ENCODE measurements around the gene ERBIN.
"Not testable (repeated sequence)": the region's sequence is repeated elsewhere in the genome, so short reads cannot be mapped to it uniquely, and the experiment has no call there.

The ERBIN gene

DNA sequence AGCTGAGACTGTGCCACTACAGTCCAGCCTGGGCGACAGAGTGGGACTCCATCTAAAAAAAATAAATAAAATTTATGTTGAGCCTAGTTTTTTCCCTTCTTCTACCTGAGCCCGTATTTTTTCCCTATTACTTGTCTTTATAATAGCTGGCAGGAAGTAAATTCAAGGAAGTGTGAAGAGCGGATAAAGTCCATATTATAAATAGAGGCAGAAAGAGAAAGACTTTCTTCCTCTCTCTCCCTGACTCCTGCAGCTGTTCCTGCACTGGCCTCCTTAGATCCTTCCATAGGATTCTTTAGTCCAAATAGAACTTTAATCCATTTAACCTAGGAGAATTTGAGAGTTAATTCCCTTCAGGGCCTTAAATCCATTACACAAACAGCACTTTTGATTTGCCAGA is 10.3 kb upstream of the ERBIN start:
- no peak for DNase-seq (ENCODE audit: low spot score)

DNA sequence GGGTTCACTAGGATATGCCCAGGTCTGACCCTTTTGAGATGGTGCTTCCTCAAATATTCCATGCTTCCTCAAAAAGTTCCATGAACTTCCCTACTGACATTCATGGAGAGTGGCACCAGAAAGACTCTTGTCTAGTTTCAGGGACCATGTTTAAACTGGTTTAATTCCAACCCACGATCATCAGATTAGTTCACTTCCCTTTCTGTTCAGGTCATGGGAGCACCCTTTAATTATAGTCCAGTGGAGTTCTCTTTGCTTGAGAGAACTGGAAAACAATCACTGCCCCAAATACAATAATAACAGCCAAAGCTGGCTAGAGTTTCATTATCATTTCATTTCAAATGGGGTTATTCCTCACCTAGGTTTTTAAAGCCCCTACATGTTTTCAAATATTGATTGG is 9.7 kb upstream of the ERBIN start:
- DNase-seq (ENCODE audit: low spot score), result no peak

DNA sequence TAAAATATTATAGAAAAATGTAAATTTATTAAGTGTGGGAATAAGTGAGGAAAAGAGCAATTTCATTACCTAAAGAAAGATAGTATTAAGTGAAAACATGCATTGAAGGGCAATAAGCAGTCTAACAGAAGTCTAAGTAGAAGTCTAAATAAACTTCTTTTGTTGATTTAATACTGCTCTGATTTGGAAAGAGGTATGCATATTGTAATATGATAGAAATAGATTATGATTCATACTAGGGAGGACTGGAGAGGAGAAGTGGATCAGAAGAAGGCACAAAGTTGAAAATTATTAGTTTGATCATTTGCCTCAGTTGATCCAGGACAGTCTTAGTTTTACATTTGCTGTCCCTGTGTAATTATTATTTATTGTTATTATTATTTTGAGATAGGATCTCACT is 6.6 kb upstream of the ERBIN start:
- DNase-seq (ENCODE audit: low spot score), result peak; percentile 33

DNA sequence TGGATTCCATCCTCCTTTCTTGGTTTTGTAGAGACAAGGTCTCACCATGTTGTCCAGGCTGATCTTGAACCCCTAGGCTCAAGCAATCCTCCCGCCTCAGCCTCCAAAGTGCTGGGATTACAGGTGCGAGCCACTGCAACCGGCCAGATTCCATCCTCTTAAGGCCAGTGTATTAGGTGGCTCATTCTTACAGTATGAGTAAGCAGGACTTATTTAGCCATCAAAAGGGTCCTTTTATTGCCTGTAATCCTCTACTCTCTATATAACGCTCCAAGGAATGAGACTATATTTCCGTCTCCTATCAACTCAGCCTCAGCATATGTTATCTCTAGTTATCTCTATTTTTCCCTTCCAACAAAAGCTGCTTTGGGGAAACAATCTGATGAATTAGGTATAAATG is 3.0 kb upstream of the ERBIN start:
- no peak for DNase-seq (ENCODE audit: low spot score)

DNA sequence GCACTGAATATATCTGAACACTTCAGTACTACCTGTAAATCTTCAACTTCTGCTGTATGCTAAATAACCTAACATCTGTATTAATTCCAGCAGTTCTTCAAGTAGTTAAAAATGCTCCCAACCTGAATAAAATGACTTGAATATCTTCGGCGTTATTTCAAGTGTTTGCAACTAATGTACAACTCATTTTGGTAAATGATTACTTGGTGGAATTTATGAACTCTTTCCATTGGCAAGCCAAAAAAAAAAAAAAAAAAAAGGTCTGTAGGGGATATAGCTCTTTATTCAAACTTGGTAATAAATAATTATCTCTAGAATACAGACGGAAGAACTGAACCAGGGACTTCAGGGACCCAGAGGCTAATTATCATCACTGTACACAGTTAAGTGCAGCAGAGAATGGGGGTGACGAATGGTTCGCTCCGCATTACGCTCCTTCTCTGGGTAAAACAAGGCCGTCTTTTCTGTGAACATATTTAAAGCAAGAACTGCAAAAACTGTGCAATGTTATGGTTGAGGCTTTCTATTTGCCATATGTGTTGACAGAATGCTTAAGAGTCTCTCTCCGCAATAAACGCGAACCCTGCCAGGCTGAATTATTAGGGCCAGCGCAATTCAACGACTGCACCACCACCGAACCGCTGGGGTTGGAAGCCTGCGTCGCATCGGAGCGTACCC is 1.9 kb upstream of the ERBIN start:
- no peak for DNase-seq (ENCODE audit: low spot score)

DNA sequence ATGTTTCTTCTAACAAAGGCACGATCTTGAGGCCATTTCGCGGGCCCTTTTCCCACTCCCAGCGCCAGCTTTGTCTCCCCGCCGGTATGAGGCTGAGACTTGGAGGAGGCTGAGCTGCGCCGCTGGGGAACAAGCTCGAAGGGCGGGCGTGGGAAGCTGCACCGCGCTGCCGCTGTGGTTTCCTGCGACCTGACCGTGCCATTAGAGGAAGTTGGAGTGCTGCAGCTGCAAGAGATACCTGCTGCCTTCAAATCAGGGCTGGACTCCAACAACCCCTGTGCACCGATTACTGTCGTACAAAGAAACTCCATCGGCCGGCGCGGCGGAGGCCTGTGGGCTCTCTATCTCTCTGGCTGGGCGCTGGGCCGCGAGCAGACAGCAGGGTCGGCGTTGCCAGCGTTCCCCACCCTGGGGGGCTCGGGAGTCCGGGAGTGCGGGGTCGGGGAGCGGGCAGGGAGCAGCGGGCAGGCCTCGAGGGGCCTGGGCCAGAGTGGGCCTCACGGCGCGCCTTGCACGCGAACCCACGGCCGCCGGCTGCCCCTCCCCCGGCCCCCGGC is 1.3 kb upstream of the ERBIN start:
- DNase-seq (ENCODE audit: low spot score), result peak; percentile 65

DNA sequence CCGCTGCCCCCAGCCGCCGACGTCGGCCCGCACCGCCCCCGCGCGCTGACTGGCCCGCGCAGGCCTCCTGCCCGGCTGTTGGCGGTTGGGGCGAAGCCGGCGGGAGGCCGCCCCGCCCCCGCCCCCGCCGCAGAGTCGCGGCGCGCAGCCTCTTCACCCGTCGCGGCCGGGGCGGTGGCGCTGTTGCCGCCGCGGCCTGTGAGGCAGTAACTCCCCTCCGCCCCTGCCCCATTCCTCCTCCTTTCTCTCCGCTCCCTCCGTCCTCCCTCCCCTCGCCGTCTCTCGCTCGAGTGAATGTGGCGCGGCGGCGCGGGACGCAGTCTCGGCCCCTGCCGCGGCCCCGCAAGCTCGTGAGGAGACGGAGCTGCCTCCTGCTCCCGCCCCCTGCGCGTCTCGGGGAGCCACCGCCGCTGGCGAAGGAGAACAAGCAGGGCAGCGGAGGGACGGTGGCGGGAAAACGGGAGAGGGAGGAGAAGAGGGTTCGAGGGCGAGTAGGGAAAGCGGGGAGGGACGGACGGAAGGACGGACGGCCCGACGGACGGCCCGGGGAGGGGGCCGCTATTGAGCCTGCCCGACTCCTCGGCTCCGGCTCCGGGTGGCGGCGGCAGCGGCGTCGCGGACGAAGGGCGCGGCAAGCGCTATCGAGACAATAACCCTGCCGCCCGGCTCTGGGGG is 637 bp upstream of the ERBIN start:
- DNase-seq (ENCODE audit: low spot score), result peak; percentile 95

DNA sequence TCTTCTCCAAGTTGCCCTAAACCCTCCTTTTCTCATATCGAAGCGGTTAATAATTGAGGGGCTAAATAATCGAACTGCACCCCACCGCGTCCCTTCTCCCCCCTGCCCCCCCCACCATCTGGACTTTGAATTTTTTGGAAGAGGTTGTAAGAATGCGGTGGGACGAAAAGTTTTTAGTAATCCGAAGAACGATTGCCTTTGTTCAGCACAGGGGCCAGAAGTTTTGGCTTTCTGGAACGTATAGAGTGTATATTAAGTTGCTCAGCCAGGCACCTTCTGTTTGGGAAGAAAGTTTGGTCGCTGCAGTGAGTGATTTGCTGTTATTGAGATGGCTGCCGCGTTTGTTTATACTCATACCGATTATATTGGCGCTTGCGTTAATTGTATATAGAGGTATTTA is 518 bp downstream of the ERBIN start:
- DNase-seq (ENCODE audit: low spot score), result peak; percentile 14

DNA sequence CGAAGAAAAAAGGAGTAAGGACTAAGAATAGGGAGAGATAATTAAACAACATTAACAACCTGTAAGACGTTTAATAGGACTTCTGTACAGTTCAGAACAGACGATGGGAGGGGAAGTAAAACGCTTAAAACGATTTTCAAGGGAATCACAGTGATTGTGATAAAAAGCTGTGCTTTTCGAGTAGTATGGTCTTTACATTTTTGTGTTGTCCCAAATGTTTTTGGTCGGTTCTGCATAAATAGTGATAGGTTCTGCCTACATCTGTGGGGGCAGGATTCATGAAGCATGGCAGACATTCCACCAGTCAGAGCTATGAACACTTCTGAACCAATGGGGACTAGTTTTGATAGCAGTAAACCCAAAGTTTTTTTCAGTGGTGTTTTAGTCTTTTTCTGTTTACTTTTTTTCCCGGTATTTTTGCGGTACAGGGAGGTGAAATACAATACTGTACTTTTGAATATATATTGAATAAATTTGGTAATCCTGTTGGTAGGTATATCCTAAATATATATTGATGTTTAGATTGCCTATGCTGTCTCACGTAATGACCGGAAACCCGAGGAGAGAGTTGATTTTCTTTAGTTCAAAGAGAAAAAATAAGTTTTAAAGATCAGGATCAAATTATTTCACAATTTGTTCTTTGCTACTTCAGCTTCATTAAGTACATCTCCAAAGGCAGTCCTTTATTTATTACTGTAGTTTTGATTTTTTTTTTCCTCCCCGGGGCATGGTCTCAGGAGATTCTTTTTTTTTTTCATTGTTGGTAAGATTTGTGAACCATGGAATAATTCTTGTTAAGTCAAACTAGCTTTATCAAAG is 1.3 kb downstream of the ERBIN start:
- peak; percentile 54 for DNase-seq (ENCODE audit: low spot score)

DNA sequence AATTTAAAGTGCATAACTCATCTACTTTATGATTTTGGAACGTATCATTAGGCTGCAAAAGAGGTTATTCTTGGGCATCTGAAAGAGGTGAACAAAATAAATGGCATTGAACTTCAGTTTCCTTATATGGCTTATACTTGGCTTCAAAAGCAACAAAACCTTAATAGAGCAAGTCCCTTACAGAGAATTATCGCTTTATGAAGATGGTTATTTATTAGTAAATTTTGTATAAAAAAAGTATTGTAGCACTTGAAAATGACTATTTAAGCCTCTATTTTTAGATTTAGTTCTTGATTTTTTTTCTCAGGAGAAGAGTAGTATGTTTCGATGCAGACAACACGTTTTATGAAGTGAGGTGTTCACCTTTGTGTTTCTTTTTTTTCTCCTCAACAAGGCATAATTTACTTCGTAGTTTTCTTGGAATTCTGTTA is 2.0 kb downstream of the ERBIN start:
- no peak for DNase-seq (ENCODE audit: low spot score)

DNA sequence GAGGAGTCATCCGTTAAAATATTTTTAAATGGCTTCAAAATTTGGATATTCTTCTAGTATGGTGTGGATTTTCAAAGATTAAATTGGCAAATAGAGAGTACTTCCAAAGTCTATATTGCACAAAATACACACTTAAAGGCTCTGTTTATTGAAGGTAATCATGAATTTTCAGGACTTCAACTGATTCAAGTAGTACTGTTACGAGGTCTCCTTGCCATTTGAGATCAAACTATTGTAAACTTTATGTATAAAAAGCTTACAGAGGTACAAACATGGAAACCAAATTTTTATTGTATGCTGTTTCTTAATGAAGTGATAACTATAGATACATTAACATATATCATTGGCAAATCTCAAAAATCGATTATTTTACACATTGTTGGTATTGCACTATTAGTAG is 2.5 kb downstream of the ERBIN start:
- no peak for DNase-seq (ENCODE audit: low spot score)

DNA sequence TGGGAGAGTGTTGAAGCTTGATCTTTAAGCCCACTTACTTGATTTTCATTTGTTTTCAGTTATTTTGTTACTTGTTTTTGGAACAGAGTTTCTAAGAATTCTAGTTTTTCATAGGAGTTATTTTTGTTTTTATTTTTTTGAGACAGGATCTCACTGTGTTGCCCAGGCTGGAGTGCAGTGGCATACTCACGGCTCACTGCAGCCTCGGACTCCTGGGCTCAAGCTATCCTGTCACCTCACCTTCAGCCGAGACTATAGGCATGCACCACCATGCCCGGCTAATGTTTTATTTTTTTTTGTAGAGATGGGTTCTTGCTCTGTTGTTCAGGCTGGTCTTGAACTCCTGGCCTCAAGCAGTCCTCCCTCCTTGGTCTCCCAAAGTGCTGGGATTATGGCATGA is 6.3 kb downstream of the ERBIN start:
- no peak for DNase-seq (ENCODE audit: low spot score)

DNA sequence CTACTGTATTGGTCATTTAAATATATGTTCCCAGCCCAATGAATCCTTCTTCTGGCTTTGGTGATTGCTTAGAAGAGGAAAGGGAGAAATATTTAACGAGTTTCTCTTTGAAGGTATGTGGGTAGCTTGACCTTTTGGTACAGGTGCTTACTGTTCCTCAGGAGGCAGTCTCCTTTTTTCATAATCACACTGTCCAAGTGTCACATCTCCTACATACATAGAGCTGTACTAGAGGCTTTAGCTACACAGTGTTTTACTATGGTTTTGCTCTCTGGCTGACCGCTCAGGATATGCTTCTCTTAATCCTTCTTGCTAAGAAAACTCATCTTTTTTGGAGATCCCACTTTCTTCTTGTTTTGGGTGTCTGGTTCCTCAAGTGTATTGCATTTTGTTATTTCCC is 6.9 kb downstream of the ERBIN start:
- DNase-seq (ENCODE audit: low spot score), result no peak

DNA sequence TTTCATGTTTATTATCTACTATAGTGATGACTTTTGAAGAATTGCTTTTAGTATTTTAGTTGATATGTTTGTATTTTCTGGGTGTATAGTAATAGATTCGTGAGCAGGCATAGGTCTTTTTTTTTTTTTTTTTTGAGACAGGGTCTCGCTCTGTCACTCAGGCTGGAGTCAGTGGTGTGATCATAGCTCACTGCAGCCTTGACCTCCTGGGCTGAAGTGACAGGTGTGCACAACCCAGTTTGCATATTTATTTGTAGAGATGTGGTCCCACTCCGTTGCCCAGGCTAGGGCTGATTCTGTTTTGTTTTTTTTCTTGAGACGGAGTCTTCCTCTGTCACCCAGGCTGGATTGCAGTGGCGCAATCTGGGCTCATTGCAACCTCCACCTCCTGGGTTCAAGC is 11.9 kb downstream of the ERBIN start:
- DNase-seq (ENCODE audit: low spot score), result no peak

DNA sequence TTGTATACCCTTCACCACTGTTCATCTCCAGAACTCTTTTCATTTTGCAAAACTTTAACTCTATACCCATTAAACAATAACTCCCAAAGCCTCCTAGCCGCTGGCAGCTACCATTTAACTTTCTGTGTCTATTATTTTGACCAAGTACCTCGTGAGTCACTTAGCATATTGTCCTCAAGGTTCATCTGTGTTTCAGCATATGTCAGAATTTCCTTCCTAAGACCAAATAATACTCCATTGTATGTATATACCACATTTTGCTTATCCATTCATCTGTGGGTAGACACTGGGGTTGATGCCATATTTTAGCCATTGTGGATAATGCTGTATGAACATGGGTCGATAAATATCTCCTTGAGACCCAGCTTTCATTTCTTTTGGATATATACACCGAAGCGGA is 17.4 kb downstream of the ERBIN start:
- no peak for DNase-seq (ENCODE audit: low spot score)

DNA sequence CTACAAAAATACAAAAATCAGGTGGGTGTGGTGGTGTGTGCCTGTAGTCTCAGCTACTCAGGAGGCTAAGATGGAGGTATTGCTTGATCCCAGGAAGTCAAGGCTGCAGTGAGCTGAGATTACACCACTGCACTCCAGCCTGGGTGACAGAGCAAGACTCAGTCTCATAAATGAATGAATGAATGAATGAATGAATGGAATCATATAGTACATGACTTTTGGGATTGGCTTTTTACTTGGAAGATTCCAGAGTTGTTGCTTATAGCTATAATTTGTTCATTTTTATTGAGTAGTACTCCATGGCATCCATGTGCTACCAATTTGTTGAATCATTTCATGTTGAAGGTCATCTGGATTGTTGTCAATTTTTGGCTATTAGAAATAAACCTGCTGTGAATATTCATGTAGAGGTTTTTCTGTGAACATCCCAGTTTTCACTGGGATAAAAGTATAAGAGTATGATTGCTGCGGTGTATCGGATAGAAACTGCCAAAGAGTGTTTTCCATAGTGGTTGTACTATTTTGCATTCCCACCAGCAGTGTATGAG is 19.9 kb downstream of the ERBIN start:
- DNase-seq (ENCODE audit: low spot score), result peak; percentile 12

DNA sequence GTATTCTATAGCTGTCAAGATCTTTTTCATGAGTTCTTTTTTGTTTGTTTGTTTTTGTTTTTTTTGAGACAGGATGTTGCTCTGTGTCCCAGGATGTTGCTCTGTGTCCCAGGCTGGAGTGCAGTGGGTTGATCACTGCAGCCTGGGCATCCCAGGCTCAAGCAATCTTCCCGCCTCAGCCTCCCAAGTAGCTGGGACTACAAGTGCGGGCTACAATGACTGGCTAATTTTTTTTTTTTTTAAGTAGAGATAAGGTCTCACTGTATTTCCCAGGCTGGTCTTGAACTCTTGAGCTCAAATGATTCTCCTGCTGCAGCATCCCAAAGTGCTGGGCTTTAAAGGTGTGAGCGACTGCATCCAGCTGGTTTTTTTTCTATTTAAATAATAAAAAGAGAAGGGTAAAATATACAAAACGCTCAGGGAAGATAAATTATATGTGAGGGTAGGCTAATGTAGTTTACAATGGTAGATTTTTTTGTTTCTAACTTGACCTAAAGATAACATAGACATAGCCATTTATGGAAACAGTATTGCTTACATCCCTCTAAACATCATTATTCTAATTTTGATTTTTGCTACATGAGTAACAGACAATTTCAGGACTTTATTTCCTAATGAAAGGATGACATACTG is 21.9 kb downstream of the ERBIN start:
- no peak for DNase-seq (ENCODE audit: low spot score)

DNA sequence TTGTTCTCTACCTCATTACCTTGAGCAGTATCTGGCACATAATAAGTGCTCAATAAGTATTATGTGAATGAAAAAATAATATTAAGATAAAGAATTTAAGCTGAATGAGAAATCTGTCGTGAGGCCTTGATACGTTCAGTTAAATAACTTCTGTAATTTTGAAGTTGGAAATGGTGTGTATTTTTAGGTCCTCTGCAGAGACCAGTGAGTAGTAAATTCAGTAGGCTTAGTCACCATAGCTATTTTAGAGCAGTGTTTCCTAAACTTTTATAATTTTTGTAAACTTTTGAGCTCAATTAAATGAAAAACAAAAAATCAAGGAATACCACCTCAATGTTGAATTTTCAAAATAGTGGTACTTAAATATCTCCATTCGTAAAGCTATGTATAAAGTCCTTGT is 25.0 kb downstream of the ERBIN start:
- no peak for DNase-seq (ENCODE audit: low spot score)

DNA sequence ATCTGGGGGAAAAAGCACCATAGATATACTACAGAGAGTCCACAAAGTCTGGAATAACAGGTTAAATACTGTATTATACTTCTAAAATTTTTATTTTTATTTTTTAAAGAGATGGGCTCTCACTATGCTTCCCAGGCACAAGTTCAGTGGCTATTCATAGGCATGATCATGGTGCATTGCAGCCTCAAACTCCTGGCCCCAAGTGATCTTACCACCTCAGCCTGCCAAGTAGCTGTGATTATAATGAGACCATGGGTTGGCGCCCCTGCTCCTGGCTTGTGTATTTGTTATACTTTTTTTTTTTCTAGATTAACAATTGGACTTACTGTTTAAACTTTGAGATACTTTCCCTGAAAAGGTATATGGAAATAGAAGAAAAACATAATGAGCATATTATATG is 25.9 kb downstream of the ERBIN start:
- no peak for DNase-seq (ENCODE audit: low spot score)

DNA sequence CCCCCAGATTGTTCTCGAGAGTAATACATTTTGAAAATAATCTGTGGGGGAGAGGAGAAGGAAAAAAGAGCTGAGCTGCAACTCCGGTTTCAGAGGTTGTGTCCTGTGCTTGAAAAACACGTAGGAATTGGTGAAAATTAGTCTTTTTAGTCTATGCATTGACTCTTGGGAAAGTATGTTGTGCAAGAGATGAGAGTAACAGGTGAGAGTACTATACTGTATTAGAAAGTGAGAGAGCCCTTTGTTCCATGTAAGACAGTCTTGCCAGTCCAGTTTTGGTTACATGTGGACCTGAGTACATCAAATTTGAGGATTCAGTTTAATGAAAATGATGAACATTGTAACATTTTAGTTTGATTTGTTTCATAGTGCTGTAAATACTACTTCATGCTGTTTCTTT is 27.8 kb downstream of the ERBIN start:
- DNase-seq (ENCODE audit: low spot score), result no peak

DNA sequence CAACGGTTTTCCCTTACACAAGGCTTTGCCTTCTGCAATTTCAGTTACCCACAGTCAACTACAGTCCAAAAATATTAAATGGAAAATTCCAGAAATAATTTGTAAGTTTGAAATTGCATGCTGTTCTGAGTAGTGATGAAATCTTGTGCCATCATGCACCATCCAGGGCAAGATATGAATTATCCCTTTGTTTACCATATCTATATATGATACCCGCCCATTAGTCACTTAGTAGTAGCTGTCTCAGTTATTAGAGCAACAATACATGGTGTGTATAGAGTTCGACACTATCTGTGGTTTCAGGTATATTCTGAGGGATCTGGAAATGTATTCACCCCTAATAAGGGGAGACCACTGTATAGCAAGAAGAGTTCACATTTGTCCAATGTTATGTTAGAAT is 29.4 kb downstream of the ERBIN start:
- DNase-seq (ENCODE audit: low spot score), result no peak

DNA sequence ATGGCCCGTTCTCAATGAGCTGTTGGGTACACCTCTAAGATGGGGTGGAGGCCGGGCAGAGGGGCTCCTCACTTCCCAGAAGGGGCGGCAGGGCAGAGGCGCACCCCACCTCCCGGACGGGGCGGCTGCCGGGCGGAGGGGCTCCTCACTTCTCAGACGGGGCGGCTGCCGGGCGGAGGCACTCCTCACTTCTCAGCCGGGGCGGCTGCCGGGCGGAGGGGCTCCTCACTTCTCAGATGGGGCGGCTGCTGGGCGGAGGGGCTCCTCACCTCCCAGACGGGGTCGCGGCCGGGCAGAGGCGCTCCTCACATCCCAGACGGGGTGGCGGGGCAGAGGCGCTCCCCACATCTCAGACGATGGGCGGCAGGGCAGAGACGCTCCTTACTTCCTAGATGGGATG is 31.3 kb downstream of the ERBIN start:
- DNase-seq (ENCODE audit: low spot score), result not testable (repeated sequence)
